ENCODE results near the gene KRT16. TPM values are rescaled to one million over a fixed set of nuclear protein-coding genes. Genes with fewer than 3 reads are reported as not detected.

Gene KRT16
- total and polyA plus RNA-seq, 2 experiments from 2014 or later: 0.90 to 2.5 TPM

DNA sequence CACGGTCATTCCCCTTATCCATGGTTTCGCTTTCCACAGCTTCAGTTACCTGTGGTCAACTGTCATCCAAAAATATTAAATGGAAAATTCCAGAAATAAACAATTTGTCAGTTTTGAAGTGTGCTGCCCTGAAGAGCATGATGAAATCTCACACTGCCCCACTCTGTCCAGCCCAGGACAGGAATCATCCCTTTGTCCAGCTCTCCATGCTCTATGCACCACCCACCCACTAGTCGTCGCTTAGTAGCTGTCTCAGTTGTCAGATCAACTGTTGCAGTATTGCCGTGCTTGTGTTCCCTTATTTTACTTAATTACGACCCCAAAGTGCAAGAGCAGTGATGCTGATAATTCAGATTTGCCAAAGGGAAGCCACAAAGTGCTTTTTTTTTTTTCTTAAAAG, 51.0 kb downstream of the KRT16 start:
- Histone ChIP-seq H2AFZ (no peak overlapping the region), H3K27me3 (replicated peaks; ENCODE audit: insufficient read depth) (peaks cover 43% of the 10 kb centered on the region), H3K79me2 (ENCODE audit: insufficient read depth) (no peaks in the 10 kb centered on the region), H3K27ac (no peak overlapping the region), H3K9me2 (ENCODE audit: insufficient read depth) (no peaks in the 10 kb centered on the region), H3K4me2 (ENCODE audit: unreplicated experiment) (no peak overlapping the region), H3K4me3 (no peak overlapping the region), H4K20me1 (ENCODE audit: insufficient read depth) (no peaks in the 10 kb centered on the region), H3K4me1 (ENCODE audit: insufficient read depth) (0 out of 2 replicates have a peak, but pooled peaks cover 8% of the 10 kb centered on the region), H3K9ac (no peak overlapping the region), H3F3A (ENCODE audit: insufficient read depth) (no peaks in the 10 kb centered on the region; the same call in 1 of the 2 replicates), H3K36me3 (ENCODE audit: low read depth) (no peaks in the 10 kb centered on the region), H3K9me3 (ENCODE audit: low read depth) (no peaks in the 10 kb centered on the region)
- in situ Hi-C loops (cut with MboI): no loop called here
- no peak for DNase-seq
- no peak for TF ChIP-seq EZH2 (IDR thresholded peaks at IDR 0.05; ENCODE audit: insufficient read depth, poor library complexity, severe bottlenecking)
- TF ChIP-seq EZH2phosphoT487 (IDR thresholded peaks at IDR 0.05; ENCODE audit: insufficient read depth, low read depth): no peak
- 65 to 69% methylated on average over 6 of the region's 6 CpGs for WGBS, 2 experiments (ENCODE audit: low coverage in 1 of 2, low lambda C conversion rate in 2 of 2, missing lambda C conversion rate in 2 of 2)

Other genes with a start within 250 kb of the KRT16 start
- 0.25 and 0.76 TPM in 2 replicates for gene KRT33B, start 243.0 kb downstream of the KRT16 start, total RNA-seq (2014; rRNA removed; shearing (Covaris generic))
- 1.0 and 1.2 TPM in 2 replicates for gene KRT33B, start 243.0 kb downstream of the KRT16 start, polyA plus RNA-seq (2016; fragmentation: Nextera tagmentation; extraction: Ambion mirVana)
- gene KRT34, start 230.5 kb downstream of the KRT16 start, total RNA-seq (2014; rRNA removed; shearing (Covaris generic)): 73.5 and 77.8 TPM in 2 replicates
- 39.8 and 42.2 TPM in 2 replicates for gene KRT34, start 230.5 kb downstream of the KRT16 start, polyA plus RNA-seq (2016; fragmentation: Nextera tagmentation; extraction: Ambion mirVana)
- gene KRT31, start 215.2 kb downstream of the KRT16 start, total RNA-seq (2014; rRNA removed; shearing (Covaris generic)): not detected in 2 replicates
- gene KRT31, start 215.2 kb downstream of the KRT16 start, polyA plus RNA-seq (2016; fragmentation: Nextera tagmentation; extraction: Ambion mirVana): not detected in 2 replicates
- gene KRT37, start 188.2 kb downstream of the KRT16 start, total RNA-seq (2014; rRNA removed; shearing (Covaris generic)): not detected in 2 replicates
- not detected in 2 replicates for gene KRT37, start 188.2 kb downstream of the KRT16 start, polyA plus RNA-seq (2016; fragmentation: Nextera tagmentation; extraction: Ambion mirVana)
- gene KRT38, start 171.8 kb downstream of the KRT16 start, total RNA-seq (2014; rRNA removed; shearing (Covaris generic)): not detected in 2 replicates
- not detected in 2 replicates for gene KRT38, start 171.8 kb downstream of the KRT16 start, polyA plus RNA-seq (2016; fragmentation: Nextera tagmentation; extraction: Ambion mirVana)
- gene KRT32, start 145.4 kb downstream of the KRT16 start, total RNA-seq (2014; rRNA removed; shearing (Covaris generic)): not detected in 2 replicates
- gene KRT32, start 145.4 kb downstream of the KRT16 start, polyA plus RNA-seq (2016; fragmentation: Nextera tagmentation; extraction: Ambion mirVana): not detected in 2 replicates
- not detected in 2 replicates for gene KRT35, start 131.6 kb downstream of the KRT16 start, total RNA-seq (2014; rRNA removed; shearing (Covaris generic))
- not detected in 2 replicates for gene KRT35, start 131.6 kb downstream of the KRT16 start, polyA plus RNA-seq (2016; fragmentation: Nextera tagmentation; extraction: Ambion mirVana)
- not detected in 2 replicates for gene KRT36, start 122.9 kb downstream of the KRT16 start, total RNA-seq (2014; rRNA removed; shearing (Covaris generic))
- not detected in 2 replicates for gene KRT36, start 122.9 kb downstream of the KRT16 start, polyA plus RNA-seq (2016; fragmentation: Nextera tagmentation; extraction: Ambion mirVana)
- gene KRT13, start 107.2 kb downstream of the KRT16 start, total RNA-seq (2014; rRNA removed; shearing (Covaris generic)): 0.76 TPM in 1 of 2 replicates, not detected in the other
- not detected in 2 replicates for gene KRT13, start 107.2 kb downstream of the KRT16 start, polyA plus RNA-seq (2016; fragmentation: Nextera tagmentation; extraction: Ambion mirVana)
- gene KRT15, start 93.9 kb downstream of the KRT16 start, total RNA-seq (2014; rRNA removed; shearing (Covaris generic)): 0.65 and 1.1 TPM in 2 replicates
- 2.3 and 2.7 TPM in 2 replicates for gene KRT15, start 93.9 kb downstream of the KRT16 start, polyA plus RNA-seq (2016; fragmentation: Nextera tagmentation; extraction: Ambion mirVana)
- gene KRT19, start 84.5 kb downstream of the KRT16 start, total RNA-seq (2014; rRNA removed; shearing (Covaris generic)): 65.4 and 71.5 TPM in 2 replicates
- 95.5 and 100 TPM in 2 replicates for gene KRT19, start 84.5 kb downstream of the KRT16 start, polyA plus RNA-seq (2016; fragmentation: Nextera tagmentation; extraction: Ambion mirVana)
- gene KRT9, start 40.7 kb downstream of the KRT16 start, total RNA-seq (2014; rRNA removed; shearing (Covaris generic)): not detected in 2 replicates
- gene KRT9, start 40.7 kb downstream of the KRT16 start, polyA plus RNA-seq (2016; fragmentation: Nextera tagmentation; extraction: Ambion mirVana): not detected in 2 replicates
- 0.25 TPM in 1 of 2 replicates, not detected in the other for gene KRT14, start 25.9 kb downstream of the KRT16 start, total RNA-seq (2014; rRNA removed; shearing (Covaris generic))
- gene KRT14, start 25.9 kb downstream of the KRT16 start, polyA plus RNA-seq (2016; fragmentation: Nextera tagmentation; extraction: Ambion mirVana): 0.90 and 0.93 TPM in 2 replicates
- 0.51 and 3.8 TPM in 2 replicates for gene KRT17, start 11.8 kb upstream of the KRT16 start, total RNA-seq (2014; rRNA removed; shearing (Covaris generic))
- gene KRT17, start 11.8 kb upstream of the KRT16 start, polyA plus RNA-seq (2016; fragmentation: Nextera tagmentation; extraction: Ambion mirVana): 1.4 and 1.8 TPM in 2 replicates
- gene EIF1, start 76.1 kb upstream of the KRT16 start, total RNA-seq (2014; rRNA removed; shearing (Covaris generic)): 98.1 and 113 TPM in 2 replicates
- 1,585 and 1,606 TPM in 2 replicates for gene EIF1, start 76.1 kb upstream of the KRT16 start, polyA plus RNA-seq (2016; fragmentation: Nextera tagmentation; extraction: Ambion mirVana)
- not detected in 2 replicates for gene GAST, start 99.6 kb upstream of the KRT16 start, total RNA-seq (2014; rRNA removed; shearing (Covaris generic))
- not detected in 2 replicates for gene GAST, start 99.6 kb upstream of the KRT16 start, polyA plus RNA-seq (2016; fragmentation: Nextera tagmentation; extraction: Ambion mirVana)
- not detected in 2 replicates for gene HAP1, start 121.9 kb upstream of the KRT16 start, total RNA-seq (2014; rRNA removed; shearing (Covaris generic))
- 0.06 TPM in 1 of 2 replicates, not detected in the other for gene HAP1, start 121.9 kb upstream of the KRT16 start, polyA plus RNA-seq (2016; fragmentation: Nextera tagmentation; extraction: Ambion mirVana)
- gene JUP, start 173.9 kb upstream of the KRT16 start, total RNA-seq (2014; rRNA removed; shearing (Covaris generic)): 2.7 and 3.6 TPM in 2 replicates
- gene JUP, start 173.9 kb upstream of the KRT16 start, polyA plus RNA-seq (2016; fragmentation: Nextera tagmentation; extraction: Ambion mirVana): 2.3 and 3.1 TPM in 2 replicates
- 116 and 161 TPM in 2 replicates for gene P3H4, start 199.2 kb upstream of the KRT16 start, total RNA-seq (2014; rRNA removed; shearing (Covaris generic))
- gene P3H4, start 199.2 kb upstream of the KRT16 start, polyA plus RNA-seq (2016; fragmentation: Nextera tagmentation; extraction: Ambion mirVana): 96.9 and 105 TPM in 2 replicates
- gene FKBP10, start 200.2 kb upstream of the KRT16 start, total RNA-seq (2014; rRNA removed; shearing (Covaris generic)): 750 and 759 TPM in 2 replicates
- 78.0 and 81.5 TPM in 2 replicates for gene FKBP10, start 200.2 kb upstream of the KRT16 start, polyA plus RNA-seq (2016; fragmentation: Nextera tagmentation; extraction: Ambion mirVana)
- gene NT5C3B, start 223.5 kb upstream of the KRT16 start, total RNA-seq (2014; rRNA removed; shearing (Covaris generic)): 61.7 and 69.8 TPM in 2 replicates
- gene NT5C3B, start 223.5 kb upstream of the KRT16 start, polyA plus RNA-seq (2016; fragmentation: Nextera tagmentation; extraction: Ambion mirVana): 59.3 and 69.6 TPM in 2 replicates
- gene KLHL10, start 225.1 kb upstream of the KRT16 start, total RNA-seq (2014; rRNA removed; shearing (Covaris generic)): 2.3 TPM in 1 of 2 replicates, not detected in the other
- 0.09 TPM in 2 replicates for gene KLHL10, start 225.1 kb upstream of the KRT16 start, polyA plus RNA-seq (2016; fragmentation: Nextera tagmentation; extraction: Ambion mirVana)

Measured in GM23248 (cell line).